Activated CD4-positive, alpha-beta T cell treated with anti-CD3 and anti-CD28 coated beads, Interleukin-2, amount 10 ng/mL, durations not matched to agents 24 days and 14 days (primary cell): Measurements from ENCODE around the gene MBL2. TPM values are rescaled to one million over a fixed set of nuclear protein-coding genes. Genes with fewer than 3 reads are reported as not detected.

Experiments
- DNase-seq: peaks from one replicate; pipeline ENCODE4 v3.0.0; 2022
- H3K27ac Mint-ChIP-seq: one replicate; pipeline ENCODE4 v1.8.0; 2022; ENCODE audit warnings: mild to moderate bottlenecking, mixed read lengths
- H3K27me3 Mint-ChIP-seq: one replicate; pipeline ENCODE4 v1.8.0; 2022; ENCODE audit warnings: mixed read lengths
- H3K36me3 Mint-ChIP-seq: one replicate; pipeline ENCODE4 v1.8.0; 2022; ENCODE audit warnings: low read depth, mild to moderate bottlenecking, mixed read lengths
- H3K4me1 Mint-ChIP-seq: one replicate; pipeline ENCODE4 v1.8.0; 2021; ENCODE audit warnings: mixed read lengths
- H3K4me3 Mint-ChIP-seq: one replicate; pipeline ENCODE4 v1.8.0; 2022; ENCODE audit warnings: mild to moderate bottlenecking, moderate library complexity, mixed read lengths
- H3K9me3 Mint-ChIP-seq: one replicate; pipeline ENCODE4 v1.8.0; 2021; ENCODE audit warnings: mixed read lengths
- intact Hi-C: fragments of 100-400 bp; cut with micrococcal nuclease; formaldehyde crosslinking; loops from one replicate; pipeline ENCODE4 v1.15.1; 2023
- total RNA-seq: library from RNA; stranded (reverse); gene quantifications from 2 replicates; pipeline ENCODE4 v1.2.3, GENCODE V29; 2022

The MBL2 gene
- total RNA-seq, 1 donor from 2014 or later, result not detected

GRCh38 chr10:52740913-52741675 lies 31.5 kb downstream of the MBL2 start:
- H3K4me1 Mint-ChIP-seq, result no peaks in the 10 kb centered on the region
- H3K9me3 Mint-ChIP-seq, result no peaks in the 10 kb centered on the region
- H3K4me3 Mint-ChIP-seq, result no peak overlapping the region
- no peaks in the 10 kb centered on the region for H3K27me3 Mint-ChIP-seq
- no peaks in the 10 kb centered on the region for H3K36me3 Mint-ChIP-seq
- DNase-seq, result peak; percentile 80
- no peak overlapping the region for H3K27ac Mint-ChIP-seq
- intact Hi-C loops, result loop anchor here (1.0 kb wide), 1 partner anchor 39 kb away; no protein-coding TSS in a partner anchor

GRCh38 chr10:52740155-52740549 lies 32.4 kb downstream of the MBL2 start:
- Mint-ChIP-seq H3K4me3 (no peak overlapping the region), H3K27me3 (no peaks in the 10 kb centered on the region), H3K9me3 (no peaks in the 10 kb centered on the region), H3K27ac (no peak overlapping the region), H3K4me1 (no peaks in the 10 kb centered on the region), H3K36me3 (no peaks in the 10 kb centered on the region)
- no peak for DNase-seq
- intact Hi-C loops, result no loop called here

- intact Hi-C loops, result no loop called here
- no peaks in the 10 kb centered on the region for H3K36me3 Mint-ChIP-seq
Observed at GRCh38 chr10:52739380-52740154, 33.0 kb downstream of the MBL2 start.

GRCh38 chr10:52738951-52739350 lies 33.6 kb downstream of the MBL2 start:
- Mint-ChIP-seq H3K4me1 (no peaks in the 10 kb centered on the region), H3K4me3 (no peak overlapping the region), H3K9me3 (no peaks in the 10 kb centered on the region), H3K36me3 (no peaks in the 10 kb centered on the region), H3K27me3 (no peaks in the 10 kb centered on the region), H3K27ac (no peak overlapping the region)
- intact Hi-C loops, result no loop called here
- DNase-seq, result no peak

More at GRCh38 chr10:52739380-52740154, 33.0 kb downstream of the MBL2 start:
- DNase-seq, result no peak
- H3K4me3 Mint-ChIP-seq, result no peak overlapping the region
- H3K27ac Mint-ChIP-seq, result no peak overlapping the region
- no peaks in the 10 kb centered on the region for H3K27me3 Mint-ChIP-seq
- no peaks in the 10 kb centered on the region for H3K4me1 Mint-ChIP-seq
- no peaks in the 10 kb centered on the region for H3K9me3 Mint-ChIP-seq

- no peak for DNase-seq
- Mint-ChIP-seq H3K4me1 (no peaks in the 10 kb centered on the region), H3K9me3 (no peaks in the 10 kb centered on the region), H3K27ac (no peak overlapping the region), H3K4me3 (no peak overlapping the region), H3K36me3 (no peaks in the 10 kb centered on the region), H3K27me3 (no peaks in the 10 kb centered on the region)
- intact Hi-C loops, result loop anchor here (1.0 kb wide), 1 partner anchor 85 kb away; no protein-coding TSS in a partner anchor
Observed at GRCh38 chr10:52729271-52730104, 43.1 kb downstream of the MBL2 start.

GRCh38 chr10:52720018-52720417 lies 52.6 kb downstream of the MBL2 start:
- Mint-ChIP-seq H3K36me3 (no peaks in the 10 kb centered on the region), H3K4me3 (no peak overlapping the region), H3K4me1 (no peaks in the 10 kb centered on the region), H3K27ac (no peak overlapping the region), H3K27me3 (no peaks in the 10 kb centered on the region), H3K9me3 (no peaks in the 10 kb centered on the region)
- DNase-seq, result no peak
- intact Hi-C loops, result no loop called here
